ENCODE measurements around the gene ULK3. TPM values are rescaled to one million over a fixed set of nuclear protein-coding genes. Genes with fewer than 3 reads are reported as not detected.

Gene ULK3
- polyA plus RNA-seq, 1 experiment: 14.2 TPM

- DNase-seq (ENCODE audit: low read depth, low spot score): no peak
- TF ChIP-seq CTCF (IDR thresholded peaks at IDR 0.05; ENCODE audit: low read depth, low read length): no peak
- no peaks in the 10 kb centered on the region for H3K27me3 ChIP-seq (ENCODE audit: control insufficient read depth, insufficient read depth, low read length)
- no peaks in the 10 kb centered on the region for H3K9me3 ChIP-seq (ENCODE audit: control insufficient read depth, insufficient read depth, low read length)
- no peak overlapping the region for H3K4me3 ChIP-seq (ENCODE audit: low read depth, low read length)
- ChIA-PET CTCF (interaction anchor here (1.7 kb wide), 1 partner anchor 44 kb away, joined by 5 read pairs; no protein-coding TSS in a partner anchor), POLR2A (interaction anchor here (0.7 kb wide), 1 partner anchor 13 kb away, joined by 3 read pairs; no protein-coding TSS in a partner anchor)
- H3K27ac ChIP-seq (ENCODE audit: low read depth, low read length): no peak overlapping the region
These were observed 14.2 kb upstream of the ULK3 start for GRCh38 chr15:74857082-74857655.

GRCh38 chr15:74856537-74856936 is 13.6 kb upstream of the ULK3 start:
- H3K27ac ChIP-seq (ENCODE audit: low read depth, low read length): no peak overlapping the region
- H3K4me3 ChIP-seq (ENCODE audit: low read depth, low read length): no peak overlapping the region
- no peaks in the 10 kb centered on the region for H3K27me3 ChIP-seq (ENCODE audit: control insufficient read depth, insufficient read depth, low read length)
- CTCF ChIA-PET: interaction anchor here (1.7 kb wide), 1 partner anchor 45 kb away, joined by 5 read pairs; no protein-coding TSS in a partner anchor
- H3K9me3 ChIP-seq (ENCODE audit: control insufficient read depth, insufficient read depth, low read length): no peaks in the 10 kb centered on the region
- no peak for DNase-seq (ENCODE audit: low read depth, low spot score)
- TF ChIP-seq CTCF (IDR thresholded peaks at IDR 0.05; ENCODE audit: low read depth, low read length): no peak
- POLR2A ChIA-PET: interaction anchor here (0.7 kb wide), 2 partner anchors 12 to 13 kb away, joined by 3 to 8 read pairs; no protein-coding TSS in a partner anchor

- no peaks in the 10 kb centered on the region for H3K27me3 ChIP-seq (ENCODE audit: control insufficient read depth, insufficient read depth, low read length)
- DNase-seq (ENCODE audit: low read depth, low spot score): no peak
- CTCF ChIA-PET: interaction anchor here (0.7 to 1.7 kb wide), 4 partner anchors 17 to 95 kb away, joined by 3 to 6 read pairs (median 4); partner anchors contain the start of gene SCAMP2
- no peaks in the 10 kb centered on the region for H3K9me3 ChIP-seq (ENCODE audit: control insufficient read depth, insufficient read depth, low read length)
- H3K4me3 ChIP-seq (ENCODE audit: low read depth, low read length): no peak overlapping the region
- H3K27ac ChIP-seq (ENCODE audit: low read depth, low read length): no peak overlapping the region
- POLR2A ChIA-PET: interaction anchor here (0.7 kb wide), 1 partner anchor 12 kb away, joined by 8 read pairs; no protein-coding TSS in a partner anchor
- no peak for TF ChIP-seq CTCF (IDR thresholded peaks at IDR 0.05; ENCODE audit: low read depth, low read length)
These were observed 12.9 kb upstream of the ULK3 start for GRCh38 chr15:74855857-74856256.

GRCh38 chr15:74854453-74855022 is 11.6 kb upstream of the ULK3 start:
- ChIA-PET POLR2A (no interaction called here), CTCF (no interaction called here)
- H3K9me3 ChIP-seq (ENCODE audit: control insufficient read depth, insufficient read depth, low read length): no peaks in the 10 kb centered on the region
- no peak overlapping the region for H3K4me3 ChIP-seq (ENCODE audit: low read depth, low read length)
- TF ChIP-seq CTCF (IDR thresholded peaks at IDR 0.05; ENCODE audit: low read depth, low read length): no peak
- H3K27me3 ChIP-seq (ENCODE audit: control insufficient read depth, insufficient read depth, low read length): no peaks in the 10 kb centered on the region
- H3K27ac ChIP-seq (ENCODE audit: low read depth, low read length): no peak overlapping the region
- no peak for DNase-seq (ENCODE audit: low read depth, low spot score)

- no peaks in the 10 kb centered on the region for H3K9me3 ChIP-seq (ENCODE audit: control insufficient read depth, insufficient read depth, low read length)
- DNase-seq (ENCODE audit: low read depth, low spot score): no peak
- CTCF ChIA-PET: no interaction called here
- no peak overlapping the region for H3K4me3 ChIP-seq (ENCODE audit: low read depth, low read length)
- no peaks in the 10 kb centered on the region for H3K27me3 ChIP-seq (ENCODE audit: control insufficient read depth, insufficient read depth, low read length)
- POLR2A ChIA-PET: no interaction called here
- TF ChIP-seq CTCF (IDR thresholded peaks at IDR 0.05; ENCODE audit: low read depth, low read length): no peak
- H3K27ac ChIP-seq (ENCODE audit: low read depth, low read length): no peak overlapping the region
These were observed 9.0 kb upstream of the ULK3 start for GRCh38 chr15:74851960-74852359.

Measured in AG04450 (cell line).